ENCODE measurements around the gene ANKZF1.
A peak's percentile ranks its signal among the peaks of the same experiment; 100 is the strongest.

The ANKZF1 gene

GRCh38 chr2:219207884-219208740, 21.5 kb upstream of the ANKZF1 start:
- DNase-seq = peak; percentile 4

- DNase-seq = no peak
These were observed 20.1 kb upstream of the ANKZF1 start for GRCh38 chr2:219209236-219210195.

GRCh38 chr2:219210196-219210885, 19.3 kb upstream of the ANKZF1 start:
- DNase-seq = no peak

- DNase-seq = no peak
These were observed 18.7 kb upstream of the ANKZF1 start for GRCh38 chr2:219210886-219211362.

GRCh38 chr2:219213026-219213415, 16.6 kb upstream of the ANKZF1 start:
- DNase-seq = no peak

GRCh38 chr2:219213486-219214071, 16.0 kb upstream of the ANKZF1 start:
- DNase-seq = no peak

GRCh38 chr2:219214141-219214540, 15.5 kb upstream of the ANKZF1 start:
- DNase-seq = no peak

- DNase-seq = no peak
These were observed 14.8 kb upstream of the ANKZF1 start for GRCh38 chr2:219214786-219215185.

- DNase-seq = no peak
These were observed 13.6 kb upstream of the ANKZF1 start for GRCh38 chr2:219215871-219216534.

- no peak for DNase-seq
These were observed 13.1 kb upstream of the ANKZF1 start for GRCh38 chr2:219216535-219216915.

- DNase-seq = peak; percentile 57
These were observed 11.3 kb upstream of the ANKZF1 start for GRCh38 chr2:219218217-219218731.

- peak; percentile 92 for DNase-seq
These were observed 10.6 kb upstream of the ANKZF1 start, which contains the start of gene ABCB6 for GRCh38 chr2:219218732-219219701. Gene ABCB6 (minus strand): TSS chr2:219218958. CDS start chr2:219218673, 285 bp downstream.

- DNase-seq = no peak
These were observed 9.6 kb upstream of the ANKZF1 start for GRCh38 chr2:219219784-219220532.

- no peak for DNase-seq
These were observed 8.8 kb upstream of the ANKZF1 start for GRCh38 chr2:219220652-219221402.

- no peak for DNase-seq
These were observed 7.6 kb upstream of the ANKZF1 start for GRCh38 chr2:219221957-219222518.

GRCh38 chr2:219223831-219224610, 5.6 kb upstream of the ANKZF1 start:
- no peak for DNase-seq

GRCh38 chr2:219225350-219225749, 4.3 kb upstream of the ANKZF1 start:
- DNase-seq = no peak
